GM23338 (cell line): Measurements from ENCODE around the gene KIF6. TPM values are rescaled to one million over a fixed set of nuclear protein-coding genes. Genes with fewer than 3 reads are reported as not detected.

Experiments used
- ATAC-seq: fragments of 200-7000 bp; cut with Tn5 transposase; 3 replicates; pipeline ENCODE4 v1.9.1; 2020
- DNase-seq: peaks from one replicate; pipeline ENCODE4 v3.0.0-alpha.2; 2015; ENCODE audit warnings: low spot score
- H2AFZ ChIP-seq: fragments of 200-600 bp; sonication (generic); 2 replicates; pipeline ENCODE4 v1.8.0; 2016; ENCODE audit warnings: antibody characterized with exemption, mild to moderate bottlenecking, moderate library complexity
- H3F3A ChIP-seq: fragments of 200-600 bp; sonication (generic); replicated peaks from 2 replicates; pipeline ENCODE4 v1.8.0; 2017; ENCODE audit warnings: antibody characterized with exemption, mixed run types, low read depth
- H3K27ac ChIP-seq: fragments of 200-600 bp; sonication (generic); 2 replicates; pipeline ENCODE4 v1.6.1; 2016; ENCODE audit warnings: low read depth
- H3K27me3 ChIP-seq: fragments of 200-600 bp; sonication (generic); 2 replicates; pipeline ENCODE4 v1.8.0; 2016; ENCODE audit warnings: mild to moderate bottlenecking, mixed run types, moderate library complexity; ENCODE audit not compliant: insufficient read depth
- H3K36me3 ChIP-seq: fragments of 200-600 bp; sonication (generic); 2 replicates; pipeline ENCODE4 v1.8.0; 2016; ENCODE audit warnings: mild to moderate bottlenecking; ENCODE audit not compliant: insufficient read depth
- H3K4me1 ChIP-seq: fragments of 200-600 bp; sonication (generic); 2 replicates; pipeline ENCODE4 v1.8.0; 2016; ENCODE audit warnings: mild to moderate bottlenecking, moderate library complexity; ENCODE audit not compliant: insufficient read depth
- H3K4me2 ChIP-seq: fragments of 200-600 bp; sonication (generic); 2 replicates; pipeline ENCODE4 v1.7.1; 2017; ENCODE audit warnings: mixed run types
- H3K4me3 ChIP-seq: fragments of 200-600 bp; sonication (generic); 2 replicates; pipeline ENCODE4 v1.6.1; 2016; ENCODE audit warnings: mixed run types
- H3K79me2 ChIP-seq: fragments of 200-600 bp; sonication (generic); replicated peaks from 2 replicates; pipeline ENCODE4 v1.8.0; 2017; ENCODE audit warnings: mild to moderate bottlenecking; ENCODE audit not compliant: insufficient read depth
- H3K9me2 ChIP-seq: fragments of 200-600 bp; sonication (generic); 2 replicates; pipeline ENCODE4 v1.8.0; 2017; ENCODE audit not compliant: insufficient read depth
- H4K20me1 ChIP-seq: fragments of 200-600 bp; sonication (generic); replicated peaks from 2 replicates; pipeline ENCODE4 v1.8.0; 2017; ENCODE audit warnings: mild to moderate bottlenecking; ENCODE audit not compliant: insufficient read depth
- H3K27ac Mint-ChIP-seq: 2 replicates; pipeline ENCODE4 v1.8.0; 2020; ENCODE audit warnings: inconsistent platforms, mild to moderate bottlenecking, moderate library complexity, mixed read lengths
- H3K27me3 Mint-ChIP-seq: 3 replicates; pipeline ENCODE4 v1.8.0; 2022; ENCODE audit warnings: low read depth, mild to moderate bottlenecking, moderate library complexity, mixed read lengths, inconsistent platforms; ENCODE audit not compliant: insufficient read depth, poor library complexity
- H3K36me3 Mint-ChIP-seq: 3 replicates; pipeline ENCODE4 v1.8.0; 2021; ENCODE audit warnings: low read depth, mild to moderate bottlenecking, inconsistent platforms, moderate library complexity, mixed read lengths
- H3K4me1 Mint-ChIP-seq: 3 replicates; pipeline ENCODE4 v1.8.0; 2020; ENCODE audit warnings: mild to moderate bottlenecking, inconsistent platforms, mixed read lengths
- H3K4me3 Mint-ChIP-seq: 3 replicates; pipeline ENCODE4 v1.8.0; 2021; ENCODE audit warnings: moderate library complexity, mild to moderate bottlenecking, inconsistent platforms, mixed read lengths
- H3K9me3 Mint-ChIP-seq: 3 replicates; pipeline ENCODE4 v1.8.0; 2020; ENCODE audit warnings: moderate library complexity, mild to moderate bottlenecking, inconsistent platforms, mixed read lengths
- CREB1 ChIP-seq: fragments of 250-450 bp; sonication (Bioruptor Pico); IDR thresholded peaks from 2 replicates; pipeline ENCODE4 v1.5.0; 2020; ENCODE audit warnings: low read depth, mild to moderate bottlenecking, moderate library complexity
- ETS1 ChIP-seq: IDR thresholded peaks from 2 replicates; pipeline ENCODE4 v1.6.1; 2016; ENCODE audit warnings: antibody characterized with exemption
- EZH2 ChIP-seq: fragments of 200-600 bp; sonication (generic); IDR thresholded peaks from one replicate; pipeline ENCODE4 v1.8.0; 2017; ENCODE audit warnings: antibody characterized with exemption, mild to moderate bottlenecking, low read depth; ENCODE audit not compliant: unreplicated experiment
- EZH2phosphoT487 ChIP-seq: fragments of 200-600 bp; sonication (generic); IDR thresholded peaks from one replicate; pipeline ENCODE4 v1.8.1; 2018; ENCODE audit warnings: antibody characterized with exemption; ENCODE audit not compliant: unreplicated experiment
- JUNB ChIP-seq: IDR thresholded peaks from one replicate; pipeline ENCODE4 v1.6.1; 2016; ENCODE audit warnings: antibody characterized with exemption; ENCODE audit not compliant: unreplicated experiment
- NANOG ChIP-seq: IDR thresholded peaks from 2 replicates; pipeline ENCODE4 v1.6.1; 2016; ENCODE audit warnings: antibody characterized with exemption, borderline replicate concordance
- POLR2AphosphoS5 ChIP-seq: IDR thresholded peaks from 2 replicates; pipeline ENCODE4 v1.6.1; 2016; ENCODE audit warnings: antibody characterized with exemption, low read depth
- STAT1 ChIP-seq: IDR thresholded peaks from one replicate; pipeline ENCODE4 v1.6.1; 2016; ENCODE audit warnings: antibody characterized with exemption; ENCODE audit not compliant: unreplicated experiment
- ZNF114 ChIP-seq: fragments of 250-450 bp; sonication (Bioruptor Pico); IDR thresholded peaks from 2 replicates; pipeline ENCODE4 v1.5.0; 2020; ENCODE audit warnings: mild to moderate bottlenecking, moderate library complexity
- ZNF331 ChIP-seq: fragments of 250-450 bp; sonication (Bioruptor Pico); IDR thresholded peaks from 2 replicates; pipeline ENCODE4 v1.5.0; 2020; ENCODE audit warnings: low read depth, mild to moderate bottlenecking, moderate library complexity
- polyA plus RNA-seq: library from polyadenylated mRNA; unstranded; fragments of >200 nt; fragmentation: Nextera tagmentation; extraction: Ambion mirVana; gene quantifications from 2 replicates; pipeline ENCODE4 v1.2.1, GENCODE V29; 2016
- total RNA-seq: library from RNA; depleted of rRNA; stranded (reverse); fragments of >200 nt; shearing (Covaris generic); gene quantifications from 2 replicates; pipeline ENCODE4 v1.2.3, GENCODE V29; 2014
- TF ChIP-seq, protein P1 (sequence below), 2 experiments: fragments of 200-600 bp in 1 of 2; sonication (generic) in 1 of 2; conservative IDR thresholded peaks; 2 replicates each; pipeline versions ENCODE4 v1.5.1 to v1.6.1; 2016 to 2017; ENCODE audit warnings: antibody characterized with exemption in 2 of 2, low read depth in 2 of 2, mild to moderate bottlenecking in 2 of 2, moderate library complexity in 1 of 2
- TF ChIP-seq, protein P2 (sequence below): IDR thresholded peaks from one replicate; pipeline ENCODE4 v1.6.1; 2018; ENCODE audit warnings: antibody characterized with exemption; ENCODE audit not compliant: unreplicated experiment
- TF ChIP-seq, protein P3 (sequence below): fragments of 250-450 bp; sonication (Bioruptor Pico); IDR thresholded peaks from 2 replicates; pipeline ENCODE4 v1.5.0; 2020; ENCODE audit warnings: mild to moderate bottlenecking, moderate library complexity

Gene KIF6
- total and polyA plus RNA-seq, 2 experiments from 2014 or later = 0.87 to 1.7 TPM

GRCh38 chr6:39411001-39411400 is 314.2 kb downstream of the KIF6 start:
- Histone ChIP-seq H3K36me3 (no peaks in the 10 kb centered on the region), H3K9me2 (no peaks in the 10 kb centered on the region), H3K4me1 (peaks cover 3% of the 10 kb centered on the region; the same call in 1 of the 2 replicates), H2AFZ (no peak overlapping the region), H3K27me3 (no peaks in the 10 kb centered on the region), H3K4me2 (no peak overlapping the region), H3K79me2 (no peaks in the 10 kb centered on the region), H3K27ac (no peak overlapping the region), H3F3A (no peaks in the 10 kb centered on the region), H4K20me1 (no peaks in the 10 kb centered on the region), H3K4me3 (no peak overlapping the region)
- Mint-ChIP-seq H3K27me3 (no peaks in the 10 kb centered on the region), H3K4me1 (peaks cover 3% of the 10 kb centered on the region; the same call in 1 of the 3 replicates), H3K4me3 (no peak overlapping the region), H3K27ac (no peak overlapping the region), H3K9me3 (no peaks in the 10 kb centered on the region), H3K36me3 (no peaks in the 10 kb centered on the region)
- no peak for ATAC-seq
- no peak for DNase-seq
- TF ChIP-seq POLR2AphosphoS5 = no peak
- TF ChIP-seq EZH2 = no peak
- TF ChIP-seq EZH2phosphoT487 = no peak
- no peak for TF ChIP-seq ETS1
- TF ChIP-seq STAT1 = no peak
- TF ChIP-seq, protein P1, sequence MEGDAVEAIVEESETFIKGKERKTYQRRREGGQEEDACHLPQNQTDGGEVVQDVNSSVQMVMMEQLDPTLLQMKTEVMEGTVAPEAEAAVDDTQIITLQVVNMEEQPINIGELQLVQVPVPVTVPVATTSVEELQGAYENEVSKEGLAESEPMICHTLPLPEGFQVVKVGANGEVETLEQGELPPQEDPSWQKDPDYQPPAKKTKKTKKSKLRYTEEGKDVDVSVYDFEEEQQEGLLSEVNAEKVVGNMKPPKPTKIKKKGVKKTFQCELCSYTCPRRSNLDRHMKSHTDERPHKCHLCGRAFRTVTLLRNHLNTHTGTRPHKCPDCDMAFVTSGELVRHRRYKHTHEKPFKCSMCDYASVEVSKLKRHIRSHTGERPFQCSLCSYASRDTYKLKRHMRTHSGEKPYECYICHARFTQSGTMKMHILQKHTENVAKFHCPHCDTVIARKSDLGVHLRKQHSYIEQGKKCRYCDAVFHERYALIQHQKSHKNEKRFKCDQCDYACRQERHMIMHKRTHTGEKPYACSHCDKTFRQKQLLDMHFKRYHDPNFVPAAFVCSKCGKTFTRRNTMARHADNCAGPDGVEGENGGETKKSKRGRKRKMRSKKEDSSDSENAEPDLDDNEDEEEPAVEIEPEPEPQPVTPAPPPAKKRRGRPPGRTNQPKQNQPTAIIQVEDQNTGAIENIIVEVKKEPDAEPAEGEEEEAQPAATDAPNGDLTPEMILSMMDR (conservative IDR thresholded peaks at IDR 0.05; ENCODE audit: low read depth in 2 of 2) = no peak
- TF ChIP-seq, protein P2, sequence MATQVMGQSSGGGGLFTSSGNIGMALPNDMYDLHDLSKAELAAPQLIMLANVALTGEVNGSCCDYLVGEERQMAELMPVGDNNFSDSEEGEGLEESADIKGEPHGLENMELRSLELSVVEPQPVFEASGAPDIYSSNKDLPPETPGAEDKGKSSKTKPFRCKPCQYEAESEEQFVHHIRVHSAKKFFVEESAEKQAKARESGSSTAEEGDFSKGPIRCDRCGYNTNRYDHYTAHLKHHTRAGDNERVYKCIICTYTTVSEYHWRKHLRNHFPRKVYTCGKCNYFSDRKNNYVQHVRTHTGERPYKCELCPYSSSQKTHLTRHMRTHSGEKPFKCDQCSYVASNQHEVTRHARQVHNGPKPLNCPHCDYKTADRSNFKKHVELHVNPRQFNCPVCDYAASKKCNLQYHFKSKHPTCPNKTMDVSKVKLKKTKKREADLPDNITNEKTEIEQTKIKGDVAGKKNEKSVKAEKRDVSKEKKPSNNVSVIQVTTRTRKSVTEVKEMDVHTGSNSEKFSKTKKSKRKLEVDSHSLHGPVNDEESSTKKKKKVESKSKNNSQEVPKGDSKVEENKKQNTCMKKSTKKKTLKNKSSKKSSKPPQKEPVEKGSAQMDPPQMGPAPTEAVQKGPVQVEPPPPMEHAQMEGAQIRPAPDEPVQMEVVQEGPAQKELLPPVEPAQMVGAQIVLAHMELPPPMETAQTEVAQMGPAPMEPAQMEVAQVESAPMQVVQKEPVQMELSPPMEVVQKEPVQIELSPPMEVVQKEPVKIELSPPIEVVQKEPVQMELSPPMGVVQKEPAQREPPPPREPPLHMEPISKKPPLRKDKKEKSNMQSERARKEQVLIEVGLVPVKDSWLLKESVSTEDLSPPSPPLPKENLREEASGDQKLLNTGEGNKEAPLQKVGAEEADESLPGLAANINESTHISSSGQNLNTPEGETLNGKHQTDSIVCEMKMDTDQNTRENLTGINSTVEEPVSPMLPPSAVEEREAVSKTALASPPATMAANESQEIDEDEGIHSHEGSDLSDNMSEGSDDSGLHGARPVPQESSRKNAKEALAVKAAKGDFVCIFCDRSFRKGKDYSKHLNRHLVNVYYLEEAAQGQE = no peak
- TF ChIP-seq ZNF331 = no peak
- TF ChIP-seq ZNF114 (CRISPR knock-in tag) = no peak
- TF ChIP-seq CREB1 (CRISPR knock-in tag) = no peak
- TF ChIP-seq, protein P3, sequence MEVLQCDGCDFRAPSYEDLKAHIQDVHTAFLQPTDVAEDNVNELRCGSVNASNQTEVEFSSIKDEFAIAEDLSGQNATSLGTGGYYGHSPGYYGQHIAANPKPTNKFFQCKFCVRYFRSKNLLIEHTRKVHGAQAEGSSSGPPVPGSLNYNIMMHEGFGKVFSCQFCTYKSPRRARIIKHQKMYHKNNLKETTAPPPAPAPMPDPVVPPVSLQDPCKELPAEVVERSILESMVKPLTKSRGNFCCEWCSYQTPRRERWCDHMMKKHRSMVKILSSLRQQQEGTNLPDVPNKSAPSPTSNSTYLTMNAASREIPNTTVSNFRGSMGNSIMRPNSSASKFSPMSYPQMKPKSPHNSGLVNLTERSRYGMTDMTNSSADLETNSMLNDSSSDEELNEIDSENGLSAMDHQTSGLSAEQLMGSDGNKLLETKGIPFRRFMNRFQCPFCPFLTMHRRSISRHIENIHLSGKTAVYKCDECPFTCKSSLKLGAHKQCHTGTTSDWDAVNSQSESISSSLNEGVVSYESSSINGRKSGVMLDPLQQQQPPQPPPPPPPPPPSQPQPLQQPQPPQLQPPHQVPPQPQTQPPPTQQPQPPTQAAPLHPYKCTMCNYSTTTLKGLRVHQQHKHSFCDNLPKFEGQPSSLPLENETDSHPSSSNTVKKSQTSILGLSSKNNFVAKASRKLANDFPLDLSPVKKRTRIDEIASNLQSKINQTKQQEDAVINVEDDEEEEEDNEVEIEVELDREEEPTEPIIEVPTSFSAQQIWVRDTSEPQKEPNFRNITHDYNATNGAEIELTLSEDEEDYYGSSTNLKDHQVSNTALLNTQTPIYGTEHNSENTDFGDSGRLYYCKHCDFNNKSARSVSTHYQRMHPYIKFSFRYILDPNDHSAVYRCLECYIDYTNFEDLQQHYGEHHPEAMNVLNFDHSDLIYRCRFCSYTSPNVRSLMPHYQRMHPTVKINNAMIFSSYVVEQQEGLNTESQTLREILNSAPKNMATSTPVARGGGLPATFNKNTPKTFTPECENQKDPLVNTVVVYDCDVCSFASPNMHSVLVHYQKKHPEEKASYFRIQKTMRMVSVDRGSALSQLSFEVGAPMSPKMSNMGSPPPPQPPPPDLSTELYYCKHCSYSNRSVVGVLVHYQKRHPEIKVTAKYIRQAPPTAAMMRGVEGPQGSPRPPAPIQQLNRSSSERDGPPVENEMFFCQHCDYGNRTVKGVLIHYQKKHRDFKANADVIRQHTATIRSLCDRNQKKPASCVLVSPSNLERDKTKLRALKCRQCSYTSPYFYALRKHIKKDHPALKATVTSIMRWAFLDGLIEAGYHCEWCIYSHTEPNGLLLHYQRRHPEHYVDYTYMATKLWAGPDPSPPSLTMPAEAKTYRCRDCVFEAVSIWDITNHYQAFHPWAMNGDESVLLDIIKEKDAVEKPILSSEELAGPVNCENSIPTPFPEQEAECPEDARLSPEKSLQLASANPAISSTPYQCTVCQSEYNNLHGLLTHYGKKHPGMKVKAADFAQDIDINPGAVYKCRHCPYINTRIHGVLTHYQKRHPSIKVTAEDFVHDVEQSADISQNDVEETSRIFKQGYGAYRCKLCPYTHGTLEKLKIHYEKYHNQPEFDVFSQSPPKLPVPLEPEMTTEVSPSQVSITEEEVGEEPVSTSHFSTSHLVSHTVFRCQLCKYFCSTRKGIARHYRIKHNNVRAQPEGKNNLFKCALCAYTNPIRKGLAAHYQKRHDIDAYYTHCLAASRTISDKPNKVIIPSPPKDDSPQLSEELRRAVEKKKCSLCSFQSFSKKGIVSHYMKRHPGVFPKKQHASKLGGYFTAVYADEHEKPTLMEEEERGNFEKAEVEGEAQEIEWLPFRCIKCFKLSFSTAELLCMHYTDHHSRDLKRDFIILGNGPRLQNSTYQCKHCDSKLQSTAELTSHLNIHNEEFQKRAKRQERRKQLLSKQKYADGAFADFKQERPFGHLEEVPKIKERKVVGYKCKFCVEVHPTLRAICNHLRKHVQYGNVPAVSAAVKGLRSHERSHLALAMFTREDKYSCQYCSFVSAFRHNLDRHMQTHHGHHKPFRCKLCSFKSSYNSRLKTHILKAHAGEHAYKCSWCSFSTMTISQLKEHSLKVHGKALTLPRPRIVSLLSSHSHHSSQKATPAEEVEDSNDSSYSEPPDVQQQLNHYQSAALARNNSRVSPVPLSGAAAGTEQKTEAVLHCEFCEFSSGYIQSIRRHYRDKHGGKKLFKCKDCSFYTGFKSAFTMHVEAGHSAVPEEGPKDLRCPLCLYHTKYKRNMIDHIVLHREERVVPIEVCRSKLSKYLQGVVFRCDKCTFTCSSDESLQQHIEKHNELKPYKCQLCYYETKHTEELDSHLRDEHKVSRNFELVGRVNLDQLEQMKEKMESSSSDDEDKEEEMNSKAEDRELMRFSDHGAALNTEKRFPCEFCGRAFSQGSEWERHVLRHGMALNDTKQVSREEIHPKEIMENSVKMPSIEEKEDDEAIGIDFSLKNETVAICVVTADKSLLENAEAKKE (CRISPR knock-in tag) = no peak
- no peak for TF ChIP-seq JUNB
- no peak for TF ChIP-seq NANOG
